SU-DHL-6 (cell line): ENCODE results near the gene SNX9.

Source experiments
- H2AFZ ChIP-seq: fragments of 200-600 bp; sonication (generic); 2 replicates; pipeline ENCODE4 v1.6.1; 2014; ENCODE audit warnings: low read depth, mild to moderate bottlenecking, moderate library complexity, mixed read lengths, antibody characterized with exemption, low read length; ENCODE audit not compliant: severe bottlenecking
- H3F3A ChIP-seq: fragments of 200-600 bp; shearing (Covaris generic); 2 replicates; pipeline ENCODE4 v1.6.0; 2016; ENCODE audit warnings: antibody characterized with exemption, mild to moderate bottlenecking; ENCODE audit not compliant: insufficient read depth
- H3K27ac ChIP-seq: fragments of 200-600 bp; sonication (generic); 2 replicates; pipeline ENCODE4 v1.5.1; 2016; ENCODE audit warnings: low read depth, mild to moderate bottlenecking, low read length, moderate library complexity, mixed read lengths
- H3K27me3 ChIP-seq: fragments of 200-600 bp; sonication (generic), shearing (Covaris generic); 2 replicates; pipeline ENCODE4 v1.6.0; 2014; ENCODE audit warnings: mild to moderate bottlenecking, low read length
- H3K36me3 ChIP-seq: fragments of 200-600 bp; sonication (generic); 2 replicates; pipeline ENCODE4 v1.6.1; 2014; ENCODE audit warnings: mild to moderate bottlenecking, low read length, mixed read lengths
- H3K4me2 ChIP-seq: fragments of 300-600, 200-600 bp; shearing (Covaris generic), sonication (generic); 2 replicates; pipeline ENCODE4 v1.6.0; 2014; ENCODE audit warnings: low read length, low read depth, mild to moderate bottlenecking; ENCODE audit not compliant: poor library complexity, severe bottlenecking
- H3K4me3 ChIP-seq: fragments of 200-600 bp; sonication (generic); 2 replicates; pipeline ENCODE4 v1.5.1; 2014; ENCODE audit warnings: antibody characterized with exemption, low read length, mild to moderate bottlenecking, mixed read lengths; ENCODE audit not compliant: insufficient read depth, poor library complexity, severe bottlenecking
- H3K79me2 ChIP-seq: fragments of 200-600 bp; sonication (generic); 2 replicates; pipeline ENCODE4 v1.6.1; 2014; ENCODE audit warnings: mild to moderate bottlenecking, low read length, moderate library complexity; ENCODE audit not compliant: insufficient read depth
- H3K9ac ChIP-seq: fragments of 200-600 bp; sonication (generic); 2 replicates; pipeline ENCODE4 v1.7.0; 2014; ENCODE audit warnings: mild to moderate bottlenecking, low read length
- H3K9me2 ChIP-seq: fragments of 200-600 bp; sonication (generic); replicated peaks from 2 replicates; pipeline ENCODE4 v1.6.1; 2014; ENCODE audit warnings: low read length; ENCODE audit not compliant: insufficient read depth
- H3K9me3 ChIP-seq: fragments of 200-600 bp; sonication (generic); 2 replicates; pipeline ENCODE4 v1.6.1; 2014; ENCODE audit warnings: low read length, mixed read lengths; ENCODE audit not compliant: insufficient read depth
- H4K20me1 ChIP-seq: fragments of 200-600 bp; sonication (generic); 2 replicates; pipeline ENCODE4 v1.6.1; 2014; ENCODE audit warnings: low read depth, mild to moderate bottlenecking, antibody characterized with exemption, low read length, moderate library complexity, mixed read lengths
- EZH2phosphoT487 ChIP-seq: fragments of 200-600 bp; sonication (generic), shearing (Covaris generic); conservative IDR thresholded peaks from 2 replicates; pipeline ENCODE4 v1.6.1; 2018; ENCODE audit warnings: mild to moderate bottlenecking, antibody characterized with exemption, low read length, moderate library complexity, mixed read lengths
- TF ChIP-seq, protein P1 (sequence below): fragments of 200-600 bp; sonication (generic); IDR thresholded peaks from one replicate; pipeline ENCODE4 v1.5.1; 2017; ENCODE audit warnings: antibody characterized with exemption, mild to moderate bottlenecking, low read length, moderate library complexity; ENCODE audit not compliant: insufficient read depth, poor library complexity, severe bottlenecking

Gene SNX9

GRCh38 chr6:157877573-157878438 lies 54.8 kb downstream of the SNX9 start:
- H4K20me1 ChIP-seq: no peaks in the 10 kb centered on the region
- no peak overlapping the region for H3K9ac ChIP-seq
- no peaks in the 10 kb centered on the region for H3K27me3 ChIP-seq
- no peaks in the 10 kb centered on the region for H3K79me2 ChIP-seq
- no peak overlapping the region for H3K4me3 ChIP-seq
- no peaks in the 10 kb centered on the region for H3K36me3 ChIP-seq
- no peaks in the 10 kb centered on the region for H3F3A ChIP-seq
- H3K27ac ChIP-seq: no peak overlapping the region
- no peaks in the 10 kb centered on the region for H3K9me3 ChIP-seq
- TF ChIP-seq EZH2phosphoT487: no peak
- TF ChIP-seq, protein P1, sequence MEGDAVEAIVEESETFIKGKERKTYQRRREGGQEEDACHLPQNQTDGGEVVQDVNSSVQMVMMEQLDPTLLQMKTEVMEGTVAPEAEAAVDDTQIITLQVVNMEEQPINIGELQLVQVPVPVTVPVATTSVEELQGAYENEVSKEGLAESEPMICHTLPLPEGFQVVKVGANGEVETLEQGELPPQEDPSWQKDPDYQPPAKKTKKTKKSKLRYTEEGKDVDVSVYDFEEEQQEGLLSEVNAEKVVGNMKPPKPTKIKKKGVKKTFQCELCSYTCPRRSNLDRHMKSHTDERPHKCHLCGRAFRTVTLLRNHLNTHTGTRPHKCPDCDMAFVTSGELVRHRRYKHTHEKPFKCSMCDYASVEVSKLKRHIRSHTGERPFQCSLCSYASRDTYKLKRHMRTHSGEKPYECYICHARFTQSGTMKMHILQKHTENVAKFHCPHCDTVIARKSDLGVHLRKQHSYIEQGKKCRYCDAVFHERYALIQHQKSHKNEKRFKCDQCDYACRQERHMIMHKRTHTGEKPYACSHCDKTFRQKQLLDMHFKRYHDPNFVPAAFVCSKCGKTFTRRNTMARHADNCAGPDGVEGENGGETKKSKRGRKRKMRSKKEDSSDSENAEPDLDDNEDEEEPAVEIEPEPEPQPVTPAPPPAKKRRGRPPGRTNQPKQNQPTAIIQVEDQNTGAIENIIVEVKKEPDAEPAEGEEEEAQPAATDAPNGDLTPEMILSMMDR: no peak
- no peaks in the 10 kb centered on the region for H3K9me2 ChIP-seq
- no peak overlapping the region for H3K4me2 ChIP-seq
- no peak overlapping the region for H2AFZ ChIP-seq

- Histone ChIP-seq H3K4me2 (no peak overlapping the region), H3K9me3 (no peaks in the 10 kb centered on the region), H3K27ac (no peak overlapping the region), H3K9me2 (no peaks in the 10 kb centered on the region), H3K79me2 (no peaks in the 10 kb centered on the region), H3F3A (no peaks in the 10 kb centered on the region), H3K4me3 (no peak overlapping the region), H3K9ac (no peak overlapping the region), H3K27me3 (no peaks in the 10 kb centered on the region), H4K20me1 (no peaks in the 10 kb centered on the region), H2AFZ (no peak overlapping the region), H3K36me3 (no peaks in the 10 kb centered on the region)
- TF ChIP-seq, protein P1: no peak
- no peak for TF ChIP-seq EZH2phosphoT487
Observed at GRCh38 chr6:157879034-157879872, 56.2 kb downstream of the SNX9 start.

- H3K79me2 ChIP-seq: no peaks in the 10 kb centered on the region
- no peak overlapping the region for H3K9ac ChIP-seq
- no peaks in the 10 kb centered on the region for H3K9me2 ChIP-seq
- TF ChIP-seq EZH2phosphoT487: no peak
- TF ChIP-seq, protein P1: no peak
- no peaks in the 10 kb centered on the region for H3F3A ChIP-seq
- no peak overlapping the region for H3K27ac ChIP-seq
- no peak overlapping the region for H3K4me2 ChIP-seq
- no peak overlapping the region for H2AFZ ChIP-seq
- H4K20me1 ChIP-seq: no peaks in the 10 kb centered on the region
- no peak overlapping the region for H3K4me3 ChIP-seq
- H3K27me3 ChIP-seq: no peaks in the 10 kb centered on the region
- H3K9me3 ChIP-seq: no peaks in the 10 kb centered on the region
- no peaks in the 10 kb centered on the region for H3K36me3 ChIP-seq
Observed at GRCh38 chr6:157879873-157880254, 56.8 kb downstream of the SNX9 start.
